ENCODE data around the gene EML1. TPM values are rescaled to one million over a fixed set of nuclear protein-coding genes. Genes with fewer than 3 reads are reported as not detected.

EML1 gene
- total RNA-seq, 2 experiments from 2014 or later: not detected

DNA sequence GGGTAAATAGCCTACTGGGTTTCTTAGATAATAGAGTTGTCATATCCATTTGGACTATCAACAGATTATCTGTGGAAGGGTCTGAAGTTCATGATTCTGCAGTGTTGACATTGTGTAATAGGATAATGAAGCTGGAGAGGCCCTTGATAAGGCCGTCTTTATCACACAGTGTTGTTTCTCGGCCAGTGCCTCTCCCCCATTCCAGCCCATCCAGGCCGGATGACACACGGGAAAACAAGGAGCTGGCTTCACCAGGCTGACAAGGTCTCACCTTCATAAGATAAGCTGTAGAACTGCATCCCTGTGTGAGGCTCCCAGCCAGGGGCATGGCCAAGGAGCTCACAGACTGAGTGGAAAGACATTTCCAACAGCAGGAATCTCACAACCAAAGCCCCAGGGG lies 8.7 kb upstream of the EML1 start:
- intact Hi-C loops (cut with micrococcal nuclease; ENCODE audit: unreplicated experiment): no loop called here
- no peak for TF ChIP-seq EZH2phosphoT487 (IDR thresholded peaks at IDR 0.05; ENCODE audit: borderline replicate concordance, low read depth, low read length)
- no peak for TF ChIP-seq CTCF (conservative IDR thresholded peaks at IDR 0.05; ENCODE audit: low read length)
- Histone ChIP-seq H2AFZ (ENCODE audit: low read length) (no peak overlapping the region), H3K9me3 (ENCODE audit: low read length) (no peaks in the 10 kb centered on the region), H3K9me2 (ENCODE audit: insufficient read depth, low read length) (no peaks in the 10 kb centered on the region), H3K36me3 (ENCODE audit: insufficient read depth, low read length) (no peaks in the 10 kb centered on the region), H4K20me1 (ENCODE audit: insufficient read depth, low read length) (no peaks in the 10 kb centered on the region), H3K27ac (ENCODE audit: low read depth, low read length, poor library complexity, severe bottlenecking) (no peak overlapping the region), H3K4me2 (ENCODE audit: low read length) (no peak overlapping the region), H3K79me2 (ENCODE audit: insufficient read depth, low read depth, low read length) (no peaks in the 10 kb centered on the region), H3K4me3 (ENCODE audit: low read depth, low read length, poor library complexity, severe bottlenecking) (no peak overlapping the region), H3K4me1 (ENCODE audit: insufficient read depth, low read length, poor library complexity, severe bottlenecking) (no peaks in the 10 kb centered on the region)
- no TSS peak for BruUV-seq (replicated peaks)
- DNase-seq (ENCODE audit: low spot score): no peak
- ChIA-PET POLR2A (no interaction called here), CTCF (ENCODE audit: unreplicated experiment) (interaction anchor here (0.5 kb wide), 1 partner anchor 102 kb away, joined by 3 read pairs; no protein-coding TSS in a partner anchor)

GRCh38 chr14:99785426-99785825 lies 7.8 kb upstream of the EML1 start:
- Histone ChIP-seq H3K9me2 (ENCODE audit: insufficient read depth, low read length) (no peaks in the 10 kb centered on the region), H4K20me1 (ENCODE audit: insufficient read depth, low read length) (no peaks in the 10 kb centered on the region), H3K4me2 (ENCODE audit: low read length) (no peak overlapping the region), H3K4me3 (ENCODE audit: low read depth, low read length, poor library complexity, severe bottlenecking) (no peak overlapping the region), H3K4me1 (ENCODE audit: insufficient read depth, low read length, poor library complexity, severe bottlenecking) (no peaks in the 10 kb centered on the region), H3K79me2 (ENCODE audit: insufficient read depth, low read depth, low read length) (no peaks in the 10 kb centered on the region), H3K27ac (ENCODE audit: low read depth, low read length, poor library complexity, severe bottlenecking) (no peak overlapping the region), H3K36me3 (ENCODE audit: insufficient read depth, low read length) (no peaks in the 10 kb centered on the region), H3K9me3 (ENCODE audit: low read length) (no peaks in the 10 kb centered on the region), H2AFZ (ENCODE audit: low read length) (no peak overlapping the region)
- POLR2A ChIA-PET: no interaction called here
- no TSS peak for BruUV-seq (replicated peaks)
- no peak for DNase-seq (ENCODE audit: low spot score)
- no peak for TF ChIP-seq CTCF (conservative IDR thresholded peaks at IDR 0.05; ENCODE audit: low read length)
- CTCF ChIA-PET (ENCODE audit: unreplicated experiment): no interaction called here
- intact Hi-C loops (cut with micrococcal nuclease; ENCODE audit: unreplicated experiment): no loop called here

GRCh38 chr14:99786511-99786989 lies 6.7 kb upstream of the EML1 start:
- H3K4me2 ChIP-seq (ENCODE audit: low read length): no peak overlapping the region
- no peaks in the 10 kb centered on the region for H3K36me3 ChIP-seq (ENCODE audit: insufficient read depth, low read length)
- no peak for TF ChIP-seq EZH2phosphoT487 (IDR thresholded peaks at IDR 0.05; ENCODE audit: borderline replicate concordance, low read depth, low read length)
- TF ChIP-seq CTCF (conservative IDR thresholded peaks at IDR 0.05; ENCODE audit: low read length): no peak
- POLR2A ChIA-PET: no interaction called here
- H3K79me2 ChIP-seq (ENCODE audit: insufficient read depth, low read depth, low read length): no peaks in the 10 kb centered on the region
- intact Hi-C loops (cut with micrococcal nuclease; ENCODE audit: unreplicated experiment): no loop called here
- H3K4me3 ChIP-seq (ENCODE audit: low read depth, low read length, poor library complexity, severe bottlenecking): no peak overlapping the region
- H4K20me1 ChIP-seq (ENCODE audit: insufficient read depth, low read length): no peaks in the 10 kb centered on the region
- H2AFZ ChIP-seq (ENCODE audit: low read length): no peak overlapping the region
- no peaks in the 10 kb centered on the region for H3K9me2 ChIP-seq (ENCODE audit: insufficient read depth, low read length)
- H3K4me1 ChIP-seq (ENCODE audit: insufficient read depth, low read length, poor library complexity, severe bottlenecking): no peaks in the 10 kb centered on the region
- H3K27ac ChIP-seq (ENCODE audit: low read depth, low read length, poor library complexity, severe bottlenecking): no peak overlapping the region
- no peak for DNase-seq (ENCODE audit: low spot score)
- CTCF ChIA-PET (ENCODE audit: unreplicated experiment): no interaction called here
- no TSS peak for BruUV-seq (replicated peaks)
- H3K9me3 ChIP-seq (ENCODE audit: low read length): no peaks in the 10 kb centered on the region
